ENCODE measurements around the gene IARS2.

DNA sequence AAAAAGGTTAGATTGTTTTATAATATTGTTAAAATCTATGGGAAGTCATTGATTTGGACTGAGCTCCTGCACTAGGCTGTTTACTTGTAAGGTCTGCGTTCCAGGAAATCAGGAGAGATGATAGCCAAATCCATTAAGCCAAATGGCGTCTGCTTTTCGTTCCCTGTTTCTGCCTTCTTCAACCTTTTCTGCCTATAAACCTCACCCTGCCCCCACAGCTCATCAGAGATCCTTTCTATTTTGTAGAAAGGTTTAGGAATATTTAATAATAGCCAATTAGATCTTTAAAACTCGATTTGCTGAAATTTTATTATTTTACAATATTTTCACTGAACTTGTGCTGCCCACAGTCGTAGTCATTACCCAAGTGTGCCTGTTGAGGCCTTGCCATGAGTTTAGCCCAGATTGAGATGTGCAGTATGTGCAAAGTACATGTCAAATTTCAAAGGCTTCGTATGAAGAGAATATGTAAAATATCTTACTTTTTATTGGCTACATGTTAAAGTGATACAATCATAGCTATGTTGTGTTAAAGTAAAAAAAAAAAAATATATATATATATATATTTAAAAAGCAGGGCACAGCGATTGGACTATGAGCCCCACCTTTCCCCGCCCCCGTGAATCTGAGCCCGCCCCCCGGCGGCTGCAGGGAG lies 444 bp upstream of the IARS2 start:
- TF ChIP-seq EGR1 (IDR thresholded peaks at IDR 0.05), result no peak
- no peak for TF ChIP-seq EP300 (IDR thresholded peaks at IDR 0.05; ENCODE audit: borderline replicate concordance)
- no peak for TF ChIP-seq RAD21 (IDR thresholded peaks at IDR 0.05; ENCODE audit: low read depth)
- TF ChIP-seq CEBPB (IDR thresholded peaks at IDR 0.05), result no peak
- TF ChIP-seq, protein P1, sequence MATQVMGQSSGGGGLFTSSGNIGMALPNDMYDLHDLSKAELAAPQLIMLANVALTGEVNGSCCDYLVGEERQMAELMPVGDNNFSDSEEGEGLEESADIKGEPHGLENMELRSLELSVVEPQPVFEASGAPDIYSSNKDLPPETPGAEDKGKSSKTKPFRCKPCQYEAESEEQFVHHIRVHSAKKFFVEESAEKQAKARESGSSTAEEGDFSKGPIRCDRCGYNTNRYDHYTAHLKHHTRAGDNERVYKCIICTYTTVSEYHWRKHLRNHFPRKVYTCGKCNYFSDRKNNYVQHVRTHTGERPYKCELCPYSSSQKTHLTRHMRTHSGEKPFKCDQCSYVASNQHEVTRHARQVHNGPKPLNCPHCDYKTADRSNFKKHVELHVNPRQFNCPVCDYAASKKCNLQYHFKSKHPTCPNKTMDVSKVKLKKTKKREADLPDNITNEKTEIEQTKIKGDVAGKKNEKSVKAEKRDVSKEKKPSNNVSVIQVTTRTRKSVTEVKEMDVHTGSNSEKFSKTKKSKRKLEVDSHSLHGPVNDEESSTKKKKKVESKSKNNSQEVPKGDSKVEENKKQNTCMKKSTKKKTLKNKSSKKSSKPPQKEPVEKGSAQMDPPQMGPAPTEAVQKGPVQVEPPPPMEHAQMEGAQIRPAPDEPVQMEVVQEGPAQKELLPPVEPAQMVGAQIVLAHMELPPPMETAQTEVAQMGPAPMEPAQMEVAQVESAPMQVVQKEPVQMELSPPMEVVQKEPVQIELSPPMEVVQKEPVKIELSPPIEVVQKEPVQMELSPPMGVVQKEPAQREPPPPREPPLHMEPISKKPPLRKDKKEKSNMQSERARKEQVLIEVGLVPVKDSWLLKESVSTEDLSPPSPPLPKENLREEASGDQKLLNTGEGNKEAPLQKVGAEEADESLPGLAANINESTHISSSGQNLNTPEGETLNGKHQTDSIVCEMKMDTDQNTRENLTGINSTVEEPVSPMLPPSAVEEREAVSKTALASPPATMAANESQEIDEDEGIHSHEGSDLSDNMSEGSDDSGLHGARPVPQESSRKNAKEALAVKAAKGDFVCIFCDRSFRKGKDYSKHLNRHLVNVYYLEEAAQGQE (IDR thresholded peaks at IDR 0.05; ENCODE audit: low read depth), result no peak
- no peak for TF ChIP-seq NFIC (IDR thresholded peaks at IDR 0.05)
- TF ChIP-seq TCF12 (IDR thresholded peaks at IDR 0.05; ENCODE audit: low read depth), result no peak
- TF ChIP-seq FOXM1 (IDR thresholded peaks at IDR 0.05; ENCODE audit: borderline replicate concordance, low read depth), result no peak
- TF ChIP-seq YY1 (IDR thresholded peaks at IDR 0.05; ENCODE audit: low read depth), result no peak
- TF ChIP-seq, protein P2, sequence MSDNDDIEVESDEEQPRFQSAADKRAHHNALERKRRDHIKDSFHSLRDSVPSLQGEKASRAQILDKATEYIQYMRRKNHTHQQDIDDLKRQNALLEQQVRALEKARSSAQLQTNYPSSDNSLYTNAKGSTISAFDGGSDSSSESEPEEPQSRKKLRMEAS (IDR thresholded peaks at IDR 0.05), result no peak
- no peak for TF ChIP-seq CREB1 (IDR thresholded peaks at IDR 0.05; ENCODE audit: low read depth)
- TF ChIP-seq TAF1 (IDR thresholded peaks at IDR 0.05; ENCODE audit: low read depth), result no peak
- no peak for TF ChIP-seq ZBTB7A (IDR thresholded peaks at IDR 0.05; ENCODE audit: low read depth)
- TF ChIP-seq, protein P3, sequence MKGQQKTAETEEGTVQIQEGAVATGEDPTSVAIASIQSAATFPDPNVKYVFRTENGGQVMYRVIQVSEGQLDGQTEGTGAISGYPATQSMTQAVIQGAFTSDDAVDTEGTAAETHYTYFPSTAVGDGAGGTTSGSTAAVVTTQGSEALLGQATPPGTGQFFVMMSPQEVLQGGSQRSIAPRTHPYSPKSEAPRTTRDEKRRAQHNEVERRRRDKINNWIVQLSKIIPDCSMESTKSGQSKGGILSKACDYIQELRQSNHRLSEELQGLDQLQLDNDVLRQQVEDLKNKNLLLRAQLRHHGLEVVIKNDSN (IDR thresholded peaks at IDR 0.05), result no peak
